IMR-90 (cell line): ENCODE data around the gene NEURL4. TPM values are rescaled to one million over a fixed set of nuclear protein-coding genes. Genes with fewer than 3 reads are reported as not detected.

ENCODE experiments used
- ATAC-seq: fragments of 200-7000 bp; cut with Tn5 transposase; 2 replicates; pipeline ENCODE4 v1.9.1; 2020; ENCODE audit warnings: low read depth, mild to moderate bottlenecking, moderate library complexity
- BruUV-seq: library from RNA; stranded (reverse); fragments of 400-500 nt; replicated peaks from 2 replicates; lab custom pipeline; 2021; lab: Mats Ljungman, UMichigan
- CTCF ChIA-PET: fragments of 300-600 bp; formaldehyde crosslinking; extraction: SDS; loops from one replicate; lab custom pipeline; 2021; ENCODE audit warnings: antibody characterized with exemption; lab: Yijun Ruan, JAX
- POLR2A ChIA-PET: fragments of 300-600 bp; sonication (Branson Sonifier 250); formaldehyde crosslinking; loops from one replicate; lab custom pipeline; 2022; ENCODE audit warnings: antibody characterized with exemption; ENCODE audit not compliant: unreplicated experiment; lab: Charles Lee
- DNase-seq: peaks from one replicate; pipeline ENCODE4 v3.0.0; 2013
- H2AFZ ChIP-seq: replicated peaks from 2 replicates; pipeline ENCODE3; 2013; ENCODE audit warnings: low read length, mild to moderate bottlenecking; ENCODE audit not compliant: poor library complexity
- H2AK5ac ChIP-seq: 2 replicates; pipeline ENCODE4 v1.6.1; 2013; ENCODE audit warnings: low read depth, low read length, inconsistent platforms
- H2AK9ac ChIP-seq: replicated peaks from 2 replicates; pipeline ENCODE3; 2013; ENCODE audit warnings: mild to moderate bottlenecking, low read depth, low read length, moderate library complexity; ENCODE audit not compliant: poor library complexity
- H2BK120ac ChIP-seq: 2 replicates; pipeline ENCODE4 v1.6.1; 2013; ENCODE audit warnings: low read depth, low read length, inconsistent platforms
- H2BK15ac ChIP-seq: 3 replicates; pipeline ENCODE4 v1.6.1; 2013; ENCODE audit warnings: low read depth, low read length, inconsistent platforms
- H2BK20ac ChIP-seq: 2 replicates; pipeline ENCODE4 v1.6.1; 2013; ENCODE audit warnings: low read depth, mild to moderate bottlenecking, inconsistent platforms, low read length, moderate library complexity
- H2BK5ac ChIP-seq: 2 replicates; pipeline ENCODE4 v1.6.1; 2013; ENCODE audit warnings: mild to moderate bottlenecking, low read depth, low read length, inconsistent platforms; ENCODE audit not compliant: poor library complexity, severe bottlenecking
- H3K14ac ChIP-seq: replicated peaks from 2 replicates; pipeline ENCODE4 v1.6.1; 2013; ENCODE audit warnings: low read depth, low read length, inconsistent platforms
- H3K18ac ChIP-seq: 2 replicates; pipeline ENCODE4 v1.6.1; 2013; ENCODE audit warnings: low read depth, low read length, control low read depth
- H3K23ac ChIP-seq: 2 replicates; pipeline ENCODE4 v1.6.1; 2013; ENCODE audit warnings: low read depth, low read length, inconsistent platforms
- H3K27ac ChIP-seq: 2 replicates; pipeline ENCODE4 v1.5.1; 2013; ENCODE audit warnings: mild to moderate bottlenecking, control low read depth, low read length; ENCODE audit not compliant: insufficient read depth
- H3K27me3 ChIP-seq: 2 replicates; pipeline ENCODE4 v1.6.1; 2013; ENCODE audit warnings: low read length; ENCODE audit not compliant: control insufficient read depth, insufficient read depth
- H3K36me3 ChIP-seq: 2 replicates; pipeline ENCODE4 v1.6.1; 2013; ENCODE audit warnings: low read length, mixed read lengths; ENCODE audit not compliant: control insufficient read depth, insufficient read depth
- H3K4ac ChIP-seq: 2 replicates; pipeline ENCODE4 v1.6.1; 2013; ENCODE audit warnings: low read depth, low read length, inconsistent platforms
- H3K4me1 ChIP-seq: 2 replicates; pipeline ENCODE4 v1.6.1; 2013; ENCODE audit warnings: low read length, mixed read lengths; ENCODE audit not compliant: control insufficient read depth, insufficient read depth
- H3K4me2 ChIP-seq: 2 replicates; pipeline ENCODE4 v1.6.1; 2013; ENCODE audit warnings: low read depth, mild to moderate bottlenecking, control low read depth, low read length, moderate library complexity
- H3K4me3 ChIP-seq: 2 replicates; pipeline ENCODE4 v1.5.1; 2013; ENCODE audit warnings: low read depth, mild to moderate bottlenecking, control low read depth, low read length, moderate library complexity; ENCODE audit not compliant: insufficient read depth
- H3K56ac ChIP-seq: 2 replicates; pipeline ENCODE4 v1.6.1; 2013; ENCODE audit warnings: low read length, inconsistent platforms; ENCODE audit not compliant: insufficient read depth; ENCODE audit errors: extremely low read depth
- H3K79me1 ChIP-seq, 2 experiments: 2 replicates each; pipeline ENCODE4 v1.6.1; 2013; ENCODE audit warnings: low read length in 2 of 2, inconsistent platforms in 1 of 2, low read depth in 1 of 2
- H3K9ac ChIP-seq: 2 replicates; pipeline ENCODE4 v1.6.1; 2013; ENCODE audit warnings: low read depth, low read length, control low read depth
- H3K9me1 ChIP-seq: 2 replicates; pipeline ENCODE4 v1.6.1; 2013; ENCODE audit warnings: low read length, inconsistent platforms; ENCODE audit not compliant: insufficient read depth
- H3K9me3 ChIP-seq: 2 replicates; pipeline ENCODE4 v1.6.1; 2013; ENCODE audit warnings: low read length; ENCODE audit not compliant: control insufficient read depth, insufficient read depth
- H4K20me1 ChIP-seq: 2 replicates; pipeline ENCODE4 v1.6.1; 2013; ENCODE audit warnings: low read length, inconsistent platforms; ENCODE audit not compliant: insufficient read depth
- H4K5ac ChIP-seq: 2 replicates; pipeline ENCODE4 v1.6.1; 2013; ENCODE audit warnings: mild to moderate bottlenecking, low read depth, low read length, control low read depth
- H4K8ac ChIP-seq, 2 experiments: 2 replicates each; pipeline ENCODE4 v1.6.1; 2013; ENCODE audit warnings: low read depth in 2 of 2, low read length in 2 of 2, control low read depth in 1 of 2, inconsistent platforms in 1 of 2
- H4K91ac ChIP-seq: 2 replicates; pipeline ENCODE4 v1.6.1; 2013; ENCODE audit warnings: low read depth, low read length, inconsistent platforms; ENCODE audit not compliant: insufficient read depth
- BHLHE40 ChIP-seq: fragments of 150-350 bp; IDR thresholded peaks from 2 replicates; pipeline ENCODE4 v1.6.1; 2016; ENCODE audit warnings: mild to moderate bottlenecking, low read depth, low read length
- ELK1 ChIP-seq: fragments of 150-350 bp; IDR thresholded peaks from 2 replicates; pipeline ENCODE4 v1.6.1; 2016; ENCODE audit warnings: low read depth, mild to moderate bottlenecking, low read length, moderate library complexity, borderline replicate concordance
- FOS ChIP-seq: fragments of 150-350 bp; IDR thresholded peaks from 2 replicates; pipeline ENCODE4 v1.6.1; 2016; ENCODE audit warnings: low read depth, low read length
- MAFK ChIP-seq: IDR thresholded peaks from 2 replicates; pipeline ENCODE4 v1.6.1; 2012; ENCODE audit warnings: low read depth, low read length, improper control_type of control experiment
- MAZ ChIP-seq: IDR thresholded peaks from 2 replicates; pipeline ENCODE4 v1.6.1; 2012; ENCODE audit warnings: low read depth, mild to moderate bottlenecking, low read length, improper control_type of control experiment, moderate library complexity, borderline replicate concordance
- MXI1 ChIP-seq: IDR thresholded peaks from 2 replicates; pipeline ENCODE4 v1.6.1; 2012; ENCODE audit warnings: low read depth, mild to moderate bottlenecking, low read length, moderate library complexity, borderline replicate concordance
- NFE2L2 ChIP-seq: fragments of 150-350 bp; IDR thresholded peaks from 2 replicates; pipeline ENCODE4 v1.6.1; 2016; ENCODE audit warnings: low read depth, mild to moderate bottlenecking, low read length
- POLR2A ChIP-seq: IDR thresholded peaks from 2 replicates; pipeline ENCODE4 v1.6.1; 2012; ENCODE audit warnings: mild to moderate bottlenecking, low read depth, low read length
- RAD21 ChIP-seq: IDR thresholded peaks from 2 replicates; pipeline ENCODE4 v1.6.1; 2012; ENCODE audit warnings: low read length, improper control_type of control experiment
- RCOR1 ChIP-seq: IDR thresholded peaks from 2 replicates; pipeline ENCODE4 v1.6.1; 2012; ENCODE audit warnings: mild to moderate bottlenecking, low read length, improper control_type of control experiment; ENCODE audit not compliant: insufficient replicate concordance
- RFX5 ChIP-seq: IDR thresholded peaks from 2 replicates; pipeline ENCODE4 v1.8.0; 2012; ENCODE audit warnings: low read depth, mild to moderate bottlenecking, low read length, moderate library complexity
- SMC3 ChIP-seq: fragments of 150-350 bp; IDR thresholded peaks from 2 replicates; pipeline ENCODE4 v1.6.1; 2016; ENCODE audit warnings: low read depth, mild to moderate bottlenecking, antibody characterized with exemption, low read length, moderate library complexity
- USF2 ChIP-seq: fragments of 150-350 bp; IDR thresholded peaks from 2 replicates; pipeline ENCODE4 v1.6.1; 2017; ENCODE audit warnings: mild to moderate bottlenecking, antibody characterized with exemption, low read length, low read depth
- WGBS, 2 experiments: methylation state at CpG; one replicate each; pipeline versions ENCODE4 v1.1.5 to v1.1.7; 2013; ENCODE audit warnings: missing lambda C conversion rate in 2 of 2; ENCODE audit not compliant: insufficient read length in 1 of 2; ENCODE audit errors: extremely low coverage in 2 of 2; 5-methylcytosine and 5-hydroxymethylcytosine counted together
- dilution Hi-C: fragments of 300-500 bp; cut with HindIII; formaldehyde crosslinking; loops from one replicate; pipeline ENCODE4 v1.14.3; 2018; ENCODE audit warnings: low sequenced_read_pairs; ENCODE audit not compliant: unreplicated experiment
- in situ Hi-C: fragments of 300-500 bp; cut with MboI; formaldehyde crosslinking; loops from 3 replicates; pipeline ENCODE4 v1.14.3; 2019; ENCODE audit warnings: low sequenced_read_pairs, inconsistent platforms, mixed read lengths
- intact Hi-C: fragments of 100-400 bp; cut with micrococcal nuclease; formaldehyde crosslinking; loops from 2 replicates; pipeline ENCODE4 v1.10.0; 2022
- polyA plus RNA-seq, 3 experiments: library from polyadenylated mRNA; depleted of rRNA; stranded (reverse); fragments of >200 nt; gene quantifications; 2 replicates each; pipeline ENCODE4 v1.2.3, GENCODE V29; 2012; ENCODE audit warnings: low replicate concordance in 1 of 3
- total RNA-seq: library from RNA; depleted of rRNA; stranded (reverse); fragments of >200 nt; gene quantifications from 2 replicates; pipeline ENCODE4 v1.2.3, GENCODE V29; 2012
- TF ChIP-seq, protein P1 (sequence below): conservative IDR thresholded peaks from 2 replicates; pipeline ENCODE4 v1.5.1; 2012; ENCODE audit warnings: mild to moderate bottlenecking, low read depth, low read length, improper control_type of control experiment

NEURL4 gene
- total and polyA plus RNA-seq, 2 of the 4 experiments (the other 2 are of a cell fraction): 8.4 to 23.3 TPM

- CTCF ChIA-PET: interaction anchor here (4.1 kb wide), 1 partner anchor 208 kb away, joined by 19 read pairs; the partner anchor contains the start of gene SENP3
- Histone ChIP-seq H3K4ac (peak overlapping the region; percentile 93), H3K27me3 (no peaks in the 10 kb centered on the region), H3K4me1 (peaks cover 39% of the 10 kb centered on the region), H3K9me1 (peaks cover 27% of the 10 kb centered on the region), H3K79me1 (peaks cover 24 to 63% of the 10 kb centered on the region in 2 experiments; a peak in 3 of 4 replicates), H2AK5ac (peak overlapping the region; percentile 99; the same call in 1 of the 2 replicates), H4K5ac (no peak overlapping the region), H3K4me2 (peak overlapping the region; percentile 89), H3K27ac (peak overlapping the region; percentile 95), H3K56ac (no peak overlapping the region), H4K20me1 (peaks cover 32% of the 10 kb centered on the region), H2AK9ac (peak overlapping the region; percentile 99), H3K4me3 (peak overlapping the region; percentile 93), H3K18ac (no peak overlapping the region), H3K9me3 (no peaks in the 10 kb centered on the region), H4K8ac (peak overlapping the region in 1 of 2 experiments; percentile 93; a peak in 1 of 4 replicates), H3K36me3 (no peaks in the 10 kb centered on the region), H2BK20ac (no peak overlapping the region), H2BK15ac (0 out of 3 replicates have a peak overlapping the region, but pooled peaks have one; percentile 96), H3K9ac (peak overlapping the region; percentile 95), H2AFZ (no peak overlapping the region), H4K91ac (peak overlapping the region; percentile 12; the same call in 1 of the 2 replicates), H3K14ac (no peak overlapping the region), H3K23ac (peak overlapping the region; percentile 93; the same call in 1 of the 2 replicates), H2BK5ac (peak overlapping the region; percentile 94), H2BK120ac (no peak overlapping the region)
- intact Hi-C loops (loop anchor here (5.0 kb wide), 3 partner anchors 84 to 484 kb away; partner anchors contain the start of genes FGF11, SENP3 and TMEM102), in situ Hi-C loops (loop anchor here (10.0 kb wide), 1 partner anchor 202 kb away; the partner anchor contains the start of gene TNFSF13), dilution Hi-C loops (no loop called here)
- ATAC-seq (no peak), DNase-seq (no peak)
- WGBS, 2 experiments: 95% methylated on average over 19 of the region's 37 CpGs; no CpG with 5 or more reads in 1 of the 2 experiments
- no TSS peak for BruUV-seq
- POLR2A ChIA-PET: no interaction called here
- TF ChIP-seq POLR2A (no peak), SMC3 (no peak), MAFK (no peak), MAZ (no peak), FOS (no peak), NFE2L2 (no peak), BHLHE40 (no peak), RFX5 (no peak), RAD21 (no peak), USF2 (no peak), RCOR1 (no peak), MXI1 (no peak), ELK1 (no peak)
- TF ChIP-seq, protein P1, sequence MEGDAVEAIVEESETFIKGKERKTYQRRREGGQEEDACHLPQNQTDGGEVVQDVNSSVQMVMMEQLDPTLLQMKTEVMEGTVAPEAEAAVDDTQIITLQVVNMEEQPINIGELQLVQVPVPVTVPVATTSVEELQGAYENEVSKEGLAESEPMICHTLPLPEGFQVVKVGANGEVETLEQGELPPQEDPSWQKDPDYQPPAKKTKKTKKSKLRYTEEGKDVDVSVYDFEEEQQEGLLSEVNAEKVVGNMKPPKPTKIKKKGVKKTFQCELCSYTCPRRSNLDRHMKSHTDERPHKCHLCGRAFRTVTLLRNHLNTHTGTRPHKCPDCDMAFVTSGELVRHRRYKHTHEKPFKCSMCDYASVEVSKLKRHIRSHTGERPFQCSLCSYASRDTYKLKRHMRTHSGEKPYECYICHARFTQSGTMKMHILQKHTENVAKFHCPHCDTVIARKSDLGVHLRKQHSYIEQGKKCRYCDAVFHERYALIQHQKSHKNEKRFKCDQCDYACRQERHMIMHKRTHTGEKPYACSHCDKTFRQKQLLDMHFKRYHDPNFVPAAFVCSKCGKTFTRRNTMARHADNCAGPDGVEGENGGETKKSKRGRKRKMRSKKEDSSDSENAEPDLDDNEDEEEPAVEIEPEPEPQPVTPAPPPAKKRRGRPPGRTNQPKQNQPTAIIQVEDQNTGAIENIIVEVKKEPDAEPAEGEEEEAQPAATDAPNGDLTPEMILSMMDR: no peak
Measured at GRCh38 chr17:7352910-7353635, 23.9 kb upstream of the NEURL4 start.
